K562 (cell line): ENCODE measurements around the gene ARHGAP23.

Source experiments
- MCM3 ChIP-seq: fragments of 450-650 bp; IDR thresholded peaks from 2 replicates; pipeline ENCODE4 v1.6.1; 2016
- SLC30A9 ChIP-seq: fragments of 250-450 bp; sonication (Bioruptor Pico); IDR thresholded peaks from 2 replicates; pipeline ENCODE4 v1.8.0; 2022; ENCODE audit warnings: mild to moderate bottlenecking, moderate library complexity

GRCh38 chr17:38452719-38453118 lies 24.5 kb downstream of the ARHGAP23 start:
- TF ChIP-seq SLC30A9 (CRISPR knock-in tag) (no peak), MCM3 (no peak)
